GM21367 (cell line): ENCODE results near the gene OBI1.
"Not testable (repeated sequence)": the region's sequence is repeated elsewhere in the genome, so short reads cannot be mapped to it uniquely, and the experiment has no call there.

Experiments used
- ATAC-seq: cut with Tn5 transposase; IDR thresholded peaks from one replicate; pipeline ENCODE4 v1.9.1; 2021; ENCODE audit not compliant: unreplicated experiment

Gene OBI1

DNA sequence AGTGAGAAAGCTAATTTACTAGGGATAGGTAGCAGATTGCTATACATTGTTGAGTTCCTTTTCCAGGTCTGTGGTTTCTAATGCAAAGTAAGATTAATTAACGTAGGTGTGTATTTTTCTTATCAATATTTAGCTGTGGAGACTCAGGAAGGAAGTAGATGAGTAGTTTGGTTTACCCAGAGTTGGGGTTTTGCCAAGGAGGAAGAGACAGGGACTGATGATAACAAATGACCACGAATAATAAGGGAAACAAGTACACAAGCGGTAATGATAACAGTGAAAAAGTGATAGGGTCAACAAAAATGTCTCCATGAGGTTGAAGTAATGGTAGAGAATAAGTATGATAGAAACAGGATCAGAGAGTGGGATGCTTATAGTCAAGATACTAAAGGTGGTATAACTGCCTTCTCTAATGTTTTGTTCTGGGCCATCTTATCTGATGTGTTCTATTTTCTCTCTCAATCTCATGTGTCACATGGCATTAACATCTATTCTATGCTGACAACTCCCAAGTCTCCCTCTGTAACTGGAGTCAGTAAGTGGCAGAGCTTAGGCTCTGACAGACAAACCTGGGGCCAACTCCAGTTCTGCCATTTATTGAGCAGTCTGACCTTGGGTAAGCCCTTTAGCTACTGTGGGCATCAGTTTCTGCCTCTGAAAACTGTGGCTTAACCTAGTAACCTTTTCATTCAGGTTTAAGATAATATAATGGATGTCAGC is 8.8 kb downstream of the OBI1 start:
- ATAC-seq = no peak

DNA sequence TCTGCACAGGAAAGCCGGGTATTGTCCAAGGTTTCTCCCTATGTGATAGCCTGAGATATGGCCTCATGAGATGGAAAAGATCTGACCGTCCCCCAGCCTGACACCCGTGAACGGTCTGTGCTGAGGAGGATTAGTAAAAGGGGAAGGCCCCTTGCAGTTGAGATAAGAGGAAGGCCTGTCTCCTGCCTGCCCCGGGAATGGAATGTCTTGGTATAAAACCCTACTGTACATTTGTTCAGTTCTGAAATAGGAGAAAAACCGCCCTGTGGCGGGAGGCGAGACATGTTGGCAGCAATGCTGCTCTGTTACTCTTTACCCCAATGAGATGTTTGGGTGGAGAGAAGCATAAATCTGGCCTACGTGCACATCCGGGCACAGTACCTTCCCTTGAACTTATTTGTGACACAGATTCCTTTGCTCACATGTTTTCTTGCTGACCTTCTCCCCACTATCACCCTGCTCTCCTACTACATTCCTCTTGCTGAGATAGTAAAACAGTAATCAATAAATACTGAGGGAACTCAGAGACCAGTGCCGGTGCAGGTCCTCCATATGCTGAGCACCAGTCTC is 11.8 kb downstream of the OBI1 start:
- not testable (repeated sequence) for ATAC-seq

DNA sequence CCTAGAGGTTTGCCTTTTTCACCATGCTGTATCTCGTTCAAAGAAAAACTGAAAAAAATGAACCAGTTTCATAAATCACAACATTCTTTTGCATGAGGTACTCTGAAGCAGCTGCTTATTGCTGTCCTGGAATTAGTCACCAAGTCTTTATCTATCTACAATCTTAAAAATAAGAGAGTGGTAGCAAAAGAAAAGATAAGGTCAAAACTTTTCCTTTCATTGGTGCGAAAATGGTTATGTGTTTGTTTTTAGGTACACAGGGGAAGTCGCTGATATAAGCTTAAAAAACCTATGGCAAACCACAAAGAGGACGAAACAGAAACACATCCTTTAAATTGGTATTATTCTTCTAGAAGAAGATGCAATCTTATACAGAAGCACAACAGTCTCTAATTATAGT is 20.7 kb downstream of the OBI1 start:
- no peak for ATAC-seq

DNA sequence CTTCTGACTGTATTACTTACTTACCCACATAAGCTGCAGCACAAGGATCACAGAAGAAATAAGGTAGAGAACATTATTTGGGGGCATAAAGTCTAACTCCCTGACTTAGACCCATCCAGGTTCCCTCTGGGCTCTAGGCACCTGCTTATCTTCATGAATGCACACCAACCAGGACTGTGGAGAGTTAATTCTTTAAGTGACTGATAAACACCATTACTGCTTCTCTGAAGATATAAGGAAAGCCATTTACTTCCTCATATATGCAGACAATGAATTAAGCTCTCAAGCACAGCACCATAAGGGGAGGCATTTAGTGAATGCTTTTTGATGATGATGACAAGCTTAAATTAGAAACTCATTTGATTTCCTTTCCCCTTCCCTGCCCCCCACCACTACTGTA is 22.5 kb downstream of the OBI1 start:
- no peak for ATAC-seq

GRCh38 chr13:78632996-78633395 is 26.0 kb downstream of the OBI1 start:
- ATAC-seq = no peak

- no peak for ATAC-seq
These were observed 27.9 kb downstream of the OBI1 start for GRCh38 chr13:78631077-78631476.

- no peak for ATAC-seq
These were observed 28.4 kb downstream of the OBI1 start for GRCh38 chr13:78630511-78630910.

DNA sequence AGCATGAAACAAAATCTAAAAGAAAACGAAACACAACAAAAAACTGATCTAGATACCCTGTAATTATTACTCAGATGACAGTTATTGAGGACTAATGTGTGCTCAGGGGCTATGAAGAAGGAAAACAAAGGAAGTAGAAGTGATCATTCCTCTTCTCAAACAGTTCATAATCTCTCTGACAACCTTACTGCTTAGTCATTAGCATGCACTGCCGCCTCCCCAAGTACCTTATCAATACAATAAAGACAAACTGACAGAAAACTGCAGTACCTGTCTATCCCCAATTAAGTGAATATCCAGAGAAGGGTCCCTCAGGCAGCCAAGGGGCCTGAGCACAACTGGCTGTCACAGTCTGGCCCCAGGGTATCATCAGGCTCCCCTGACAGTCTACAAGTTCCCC is 33.6 kb downstream of the OBI1 start:
- ATAC-seq = no peak

DNA sequence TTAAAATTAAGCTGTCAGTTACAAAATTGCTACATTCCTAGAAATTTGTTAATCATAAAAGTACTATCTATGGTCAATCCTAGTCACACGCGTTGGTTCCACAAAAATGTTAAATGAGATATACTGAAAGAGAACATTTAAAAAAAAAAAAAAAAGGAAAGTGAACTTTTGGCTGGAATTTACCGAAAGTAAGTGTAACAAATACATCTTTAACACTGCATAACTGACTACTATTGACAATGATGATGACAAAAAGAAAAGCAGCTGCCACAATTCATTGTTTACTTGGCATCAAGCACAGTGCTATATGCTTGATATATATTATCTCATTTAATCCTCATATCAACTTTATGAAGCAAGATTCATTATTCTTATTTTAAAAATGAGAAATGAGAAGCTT is 35.8 kb downstream of the OBI1 start:
- ATAC-seq = no peak

GRCh38 chr13:78620936-78621470 is 38.0 kb downstream of the OBI1 start:
- no peak for ATAC-seq

- ATAC-seq = no peak
These were observed 40.5 kb downstream of the OBI1 start for GRCh38 chr13:78618411-78618810.

GRCh38 chr13:78611040-78611439 is 47.9 kb downstream of the OBI1 start:
- ATAC-seq = no peak

DNA sequence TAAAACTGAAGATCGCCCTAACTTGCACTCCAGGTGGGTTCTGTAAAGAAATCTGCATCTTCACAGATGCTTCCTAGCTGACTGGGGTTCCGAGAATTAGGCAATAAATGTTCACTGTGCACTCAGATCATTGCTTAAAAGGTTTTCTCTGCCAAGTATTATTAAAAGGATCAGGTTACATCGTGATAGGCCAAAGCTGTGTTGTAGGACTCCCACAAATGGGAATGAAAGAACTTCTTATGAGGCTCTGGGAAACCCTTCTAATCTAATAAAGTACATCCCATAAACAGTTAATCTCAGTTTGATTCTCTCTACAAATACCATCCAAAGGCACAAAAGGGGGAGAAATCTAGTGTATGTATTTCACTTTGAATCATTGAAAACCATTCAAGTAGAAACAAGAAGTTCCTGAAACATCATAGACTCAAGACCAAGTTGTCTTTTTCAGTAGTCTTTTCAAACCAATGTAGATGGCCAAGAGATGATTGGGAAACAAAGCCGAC is 48.5 kb downstream of the OBI1 start:
- no peak for ATAC-seq

- ATAC-seq = no peak
These were observed 49.3 kb downstream of the OBI1 start for GRCh38 chr13:78609464-78610205.

DNA sequence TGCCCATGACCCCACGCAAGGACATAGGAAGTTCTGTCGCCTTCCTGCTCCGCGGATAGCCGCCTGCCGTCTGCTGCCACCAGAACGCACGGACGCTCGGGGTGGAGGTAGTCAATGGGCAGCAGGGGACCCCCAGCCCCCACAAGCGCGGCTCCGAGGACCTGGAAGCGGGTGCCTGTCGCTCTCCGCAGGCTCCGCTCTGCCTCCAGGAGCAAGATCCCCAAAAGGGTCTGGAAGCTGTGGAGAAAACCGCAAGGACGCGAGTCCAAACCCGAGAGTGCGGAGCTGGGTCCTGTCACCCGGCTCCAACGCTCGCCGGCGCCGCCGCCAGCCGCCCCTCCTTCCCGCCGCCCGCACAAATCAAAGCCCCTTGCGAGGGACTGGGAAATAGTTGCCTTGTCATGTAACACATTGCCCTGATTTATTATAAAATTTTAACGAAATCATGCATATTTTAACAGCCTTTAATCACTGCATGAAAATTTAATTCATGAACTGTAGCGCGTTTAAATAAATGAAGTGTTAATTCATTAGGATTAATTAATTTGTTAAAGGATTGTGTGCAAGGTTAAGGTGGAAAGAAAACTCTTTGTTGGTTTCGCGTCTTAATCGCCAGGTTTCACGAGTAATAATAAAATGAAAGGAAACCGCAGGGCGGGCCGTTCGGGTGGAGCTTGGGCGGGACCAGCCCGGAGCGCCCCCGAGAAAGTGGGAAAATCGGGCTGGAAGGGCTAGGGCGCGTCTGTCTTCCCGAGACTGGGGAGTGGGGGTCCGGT is 50.1 kb downstream of the OBI1 start:
- ATAC-seq = no peak

DNA sequence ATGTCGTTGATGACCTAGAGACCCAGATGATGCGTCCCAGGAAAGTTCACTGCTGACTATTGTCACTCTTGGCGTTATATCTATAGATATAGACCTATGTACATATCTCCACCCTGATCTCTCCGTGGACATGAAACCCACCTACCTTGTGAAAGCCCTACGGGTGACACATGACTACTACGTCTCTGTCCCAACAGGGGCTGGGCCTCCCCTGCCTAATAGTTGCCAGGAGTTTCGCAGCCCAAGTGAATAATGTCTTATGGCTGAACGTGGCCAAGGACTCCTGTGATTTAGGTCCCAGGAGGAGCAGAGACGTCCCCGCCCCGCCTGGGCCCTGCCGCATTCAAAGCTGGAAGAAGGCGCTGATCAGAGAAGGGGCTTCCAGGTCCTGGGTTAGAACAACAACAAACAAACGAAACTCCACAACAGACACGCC is 50.7 kb downstream of the OBI1 start:
- ATAC-seq = no peak

- no peak for ATAC-seq
These were observed 51.3 kb downstream of the OBI1 start for GRCh38 chr13:78607409-78608251.

DNA sequence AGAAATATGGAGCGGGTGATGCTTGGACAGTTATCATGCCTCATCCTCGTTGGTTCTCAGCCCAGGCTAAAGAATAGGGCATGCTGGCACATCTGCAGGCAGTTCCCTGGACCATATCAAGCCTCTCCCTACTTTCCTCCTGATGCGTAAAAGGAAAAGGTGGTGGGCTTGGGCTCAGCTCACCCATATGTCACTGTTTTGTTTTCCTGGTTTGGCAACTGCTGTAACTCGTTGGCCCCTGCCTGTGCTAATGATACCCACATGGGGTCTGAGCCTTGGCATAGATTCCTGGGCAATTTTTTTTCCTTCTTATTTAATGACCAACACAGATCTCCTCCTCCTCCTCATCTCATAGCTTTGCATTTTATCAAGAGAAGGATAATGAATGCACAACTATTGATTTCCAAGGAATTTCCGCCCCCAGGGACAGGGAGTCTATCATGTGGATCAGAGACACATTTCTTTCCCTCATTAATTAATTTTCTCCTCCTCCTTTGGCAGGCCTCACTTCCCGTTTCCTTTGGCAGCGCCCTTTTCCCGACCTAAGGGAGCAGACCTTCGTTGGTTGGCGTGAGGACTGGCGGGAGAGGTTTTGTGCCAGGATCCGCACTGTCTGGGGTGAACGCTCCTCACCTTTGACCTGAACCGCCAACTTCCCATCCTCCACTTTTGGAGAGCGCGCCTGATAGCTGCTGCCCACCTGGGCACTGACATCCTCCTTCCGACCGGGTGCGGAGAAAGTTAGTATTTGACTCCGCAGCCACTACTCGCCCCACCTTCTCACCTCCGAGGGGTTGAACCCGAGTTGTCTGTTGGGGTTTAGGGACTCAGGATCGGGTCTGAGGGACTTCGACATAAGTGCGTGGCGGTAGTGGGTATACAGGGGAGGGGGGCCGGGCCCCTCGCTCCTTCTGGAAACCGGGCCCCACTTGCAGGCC is 52.2 kb downstream of the OBI1 start:
- ATAC-seq = no peak
